HG02852 (cell line): ENCODE measurements around the gene HSF2.

ENCODE experiments used
- ATAC-seq: cut with Tn5 transposase; IDR thresholded peaks from one replicate; pipeline ENCODE4 v1.9.1; 2021; ENCODE audit warnings: mild to moderate bottlenecking, moderate library complexity; ENCODE audit not compliant: unreplicated experiment

HSF2 gene

GRCh38 chr6:122399348-122400120 lies at the start of gene HSF2:
HSF2 (plus strand) TSS chr6:122399652; CDS start chr6:122399738, 86 bp downstream.
- ATAC-seq: peak; percentile 98

GRCh38 chr6:122352981-122353664 lies 46.3 kb upstream of the HSF2 start:
- no peak for ATAC-seq

- no peak for ATAC-seq
Observed at GRCh38 chr6:122360809-122361208, 38.6 kb upstream of the HSF2 start.

- ATAC-seq: no peak
Observed at GRCh38 chr6:122361314-122361979, 38.0 kb upstream of the HSF2 start.

- ATAC-seq: no peak
Observed at GRCh38 chr6:122363769-122364483, 35.5 kb upstream of the HSF2 start.

GRCh38 chr6:122365775-122366403 lies 33.6 kb upstream of the HSF2 start:
- no peak for ATAC-seq

- no peak for ATAC-seq
Observed at GRCh38 chr6:122367171-122367570, 32.3 kb upstream of the HSF2 start.

- no peak for ATAC-seq
Observed at GRCh38 chr6:122369536-122369935, 29.9 kb upstream of the HSF2 start.

- ATAC-seq: no peak
Observed at GRCh38 chr6:122372647-122373046, 26.8 kb upstream of the HSF2 start.

GRCh38 chr6:122374307-122374706 lies 25.1 kb upstream of the HSF2 start:
- peak; percentile 78 for ATAC-seq

GRCh38 chr6:122376246-122376645 lies 23.2 kb upstream of the HSF2 start:
- ATAC-seq: no peak

GRCh38 chr6:122381494-122382265 lies 17.8 kb upstream of the HSF2 start:
- ATAC-seq: peak; percentile 100

GRCh38 chr6:122385857-122386612 lies 13.4 kb upstream of the HSF2 start:
- no peak for ATAC-seq

- no peak for ATAC-seq
Observed at GRCh38 chr6:122388945-122389344, 10.5 kb upstream of the HSF2 start.

GRCh38 chr6:122389704-122390372 lies 9.6 kb upstream of the HSF2 start:
- ATAC-seq: no peak

GRCh38 chr6:122392564-122393350 lies 6.7 kb upstream of the HSF2 start:
- no peak for ATAC-seq

- peak; percentile 94 for ATAC-seq
Observed at GRCh38 chr6:122393351-122393896, 6.0 kb upstream of the HSF2 start.

GRCh38 chr6:122394016-122394415 lies 5.4 kb upstream of the HSF2 start:
- ATAC-seq: no peak
